HG03571 (cell line): ENCODE results near the gene AP3M1.
A peak's percentile ranks its signal among the peaks of the same experiment; 100 is the strongest.

Experiments
- ATAC-seq: cut with Tn5 transposase; IDR thresholded peaks from one replicate; pipeline ENCODE4 v1.9.1; 2021; ENCODE audit not compliant: unreplicated experiment

AP3M1 gene

GRCh38 chr10:74120911-74121310 lies 29.7 kb downstream of the AP3M1 start:
- no peak for ATAC-seq

- no peak for ATAC-seq
Observed at GRCh38 chr10:74118804-74119203, 31.8 kb downstream of the AP3M1 start.

GRCh38 chr10:74117738-74118137 lies 32.9 kb downstream of the AP3M1 start:
- no peak for ATAC-seq

GRCh38 chr10:74114041-74114448 lies 36.6 kb downstream of the AP3M1 start:
- no peak for ATAC-seq

GRCh38 chr10:74113546-74113945 lies 37.1 kb downstream of the AP3M1 start:
- ATAC-seq = no peak

- ATAC-seq = no peak
Observed at GRCh38 chr10:74111799-74112198, 38.8 kb downstream of the AP3M1 start.

- no peak for ATAC-seq
Observed at GRCh38 chr10:74110120-74110519, 40.5 kb downstream of the AP3M1 start.

- ATAC-seq = no peak
Observed at GRCh38 chr10:74109452-74109851, 41.2 kb downstream of the AP3M1 start.

GRCh38 chr10:74107391-74107790 lies 43.2 kb downstream of the AP3M1 start:
- ATAC-seq = no peak

GRCh38 chr10:74104996-74105395 lies 45.6 kb downstream of the AP3M1 start:
- no peak for ATAC-seq

- no peak for ATAC-seq
Observed at GRCh38 chr10:74104480-74104879, 46.1 kb downstream of the AP3M1 start.

- no peak for ATAC-seq
Observed at GRCh38 chr10:74103560-74104258, 46.9 kb downstream of the AP3M1 start.

GRCh38 chr10:74099836-74100235 lies 50.8 kb downstream of the AP3M1 start:
- no peak for ATAC-seq

GRCh38 chr10:74099420-74099819 lies 51.2 kb downstream of the AP3M1 start:
- no peak for ATAC-seq

- no peak for ATAC-seq
Observed at GRCh38 chr10:74097776-74098175, 52.9 kb downstream of the AP3M1 start.

- peak; percentile 94 for ATAC-seq
Observed at GRCh38 chr10:74096777-74097176, 53.9 kb downstream of the AP3M1 start.

GRCh38 chr10:74094231-74094630 lies 56.4 kb downstream of the AP3M1 start:
- ATAC-seq = no peak

- ATAC-seq = no peak
Observed at GRCh38 chr10:74093530-74094164, 57.0 kb downstream of the AP3M1 start.

- ATAC-seq = no peak
Observed at GRCh38 chr10:74092372-74092771, 58.3 kb downstream of the AP3M1 start.

- no peak for ATAC-seq
Observed at GRCh38 chr10:74088722-74089121, 61.9 kb downstream of the AP3M1 start.

- ATAC-seq = no peak
Observed at GRCh38 chr10:74086317-74086716, 64.3 kb downstream of the AP3M1 start.

- no peak for ATAC-seq
Observed at GRCh38 chr10:74084955-74085354, 65.7 kb downstream of the AP3M1 start.

- ATAC-seq = no peak
Observed at GRCh38 chr10:74083304-74083703, 67.3 kb downstream of the AP3M1 start.
